ENCODE measurements around the gene SPATS2. TPM values are rescaled to one million over a fixed set of nuclear protein-coding genes. Genes with fewer than 3 reads are reported as not detected.

The SPATS2 gene
- total and polyA plus RNA-seq, 4 donors, result 21.8 to 44.6 (median 38.1) TPM

- WGBS (ENCODE audit: insufficient coverage), result 83% methylated on average over 3 of the region's 6 CpGs
- Histone ChIP-seq H3K9me3 (ENCODE audit: control insufficient read depth, insufficient read depth, low read length) (no peaks in the 10 kb centered on the region), H3K4me1 (ENCODE audit: control insufficient read depth, insufficient read depth, low read length) (peaks cover 11% of the 10 kb centered on the region), H3K27ac (ENCODE audit: low read depth, low read length) (no peak overlapping the region), H3K4me3 (ENCODE audit: low read depth, low read length) (no peak overlapping the region), H3K27me3 (ENCODE audit: control insufficient read depth, insufficient read depth, low read length) (no peaks in the 10 kb centered on the region), H3K36me3 (ENCODE audit: control insufficient read depth, insufficient read depth, low read length) (peaks cover 92% of the 10 kb centered on the region)
- no peak for DNase-seq (ENCODE audit: low read depth in 4 of 6, low spot score in 6 of 6)
Measured at GRCh38 chr12:49562233-49562632, 195.0 kb downstream of the SPATS2 start.

GRCh38 chr12:49562831-49563230 is 195.6 kb downstream of the SPATS2 start:
- H3K27ac ChIP-seq (ENCODE audit: low read depth, low read length), result no peak overlapping the region
- 100% methylated on average over 6 of the region's 6 CpGs for WGBS (ENCODE audit: insufficient coverage)
- H3K4me3 ChIP-seq (ENCODE audit: low read depth, low read length), result no peak overlapping the region
- no peaks in the 10 kb centered on the region for H3K9me3 ChIP-seq (ENCODE audit: control insufficient read depth, insufficient read depth, low read length)
- H3K4me1 ChIP-seq (ENCODE audit: control insufficient read depth, insufficient read depth, low read length), result peaks cover 15% of the 10 kb centered on the region
- H3K36me3 ChIP-seq (ENCODE audit: control insufficient read depth, insufficient read depth, low read length), result peaks cover 86% of the 10 kb centered on the region
- no peak for DNase-seq (ENCODE audit: low read depth in 4 of 6, low spot score in 6 of 6)
- no peaks in the 10 kb centered on the region for H3K27me3 ChIP-seq (ENCODE audit: control insufficient read depth, insufficient read depth, low read length)

DNA sequence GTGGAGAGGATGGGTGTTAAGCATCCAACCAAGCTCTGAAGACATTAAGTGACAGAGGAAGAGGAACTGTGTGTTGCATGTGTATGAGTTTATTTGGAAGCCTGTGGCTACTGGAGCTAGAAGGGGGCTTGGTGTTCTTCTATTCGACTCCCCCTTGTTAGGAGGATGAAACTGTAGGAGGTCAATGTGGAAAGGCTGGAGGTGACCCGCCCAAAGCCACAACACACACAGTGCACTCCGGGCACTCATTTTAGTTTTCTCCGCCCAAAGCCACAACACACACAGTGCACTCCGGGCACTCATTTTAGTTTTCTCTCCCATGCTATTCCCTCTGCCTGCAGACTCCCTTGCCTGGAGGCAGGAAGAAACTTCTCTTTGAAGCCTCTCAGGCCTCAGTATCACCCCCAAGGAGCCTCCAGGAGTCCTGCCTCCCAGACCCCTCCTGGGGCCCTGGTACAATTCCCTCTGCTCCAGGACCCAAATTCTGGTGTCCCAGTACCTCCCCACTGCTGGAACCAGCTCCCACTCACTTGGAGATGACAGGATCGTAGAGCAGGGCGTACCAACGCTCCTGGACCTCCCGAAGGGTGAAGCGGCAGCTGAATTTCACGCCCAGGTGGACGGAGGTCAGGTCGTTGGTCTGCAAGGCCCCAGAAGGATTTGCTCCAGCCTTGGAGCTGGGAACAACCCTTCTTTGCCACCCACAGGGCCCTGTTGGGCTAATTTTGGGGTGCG is 196.9 kb downstream of the SPATS2 start:
- over 99% methylated on average over 11 of the region's 14 CpGs for WGBS (ENCODE audit: insufficient coverage)
- Histone ChIP-seq H3K36me3 (ENCODE audit: control insufficient read depth, insufficient read depth, low read length) (peaks cover 73% of the 10 kb centered on the region), H3K9me3 (ENCODE audit: control insufficient read depth, insufficient read depth, low read length) (no peaks in the 10 kb centered on the region), H3K4me1 (ENCODE audit: control insufficient read depth, insufficient read depth, low read length) (peaks cover 17% of the 10 kb centered on the region), H3K27me3 (ENCODE audit: control insufficient read depth, insufficient read depth, low read length) (no peaks in the 10 kb centered on the region), H3K4me3 (ENCODE audit: low read depth, low read length) (no peak overlapping the region), H3K27ac (ENCODE audit: low read depth, low read length) (no peak overlapping the region)
- no peak for DNase-seq (ENCODE audit: low read depth in 4 of 6, low spot score in 6 of 6)

- Histone ChIP-seq H3K27me3 (ENCODE audit: control insufficient read depth, insufficient read depth, low read length) (no peaks in the 10 kb centered on the region), H3K36me3 (ENCODE audit: control insufficient read depth, insufficient read depth, low read length) (peaks cover 66% of the 10 kb centered on the region), H3K4me3 (ENCODE audit: low read depth, low read length) (no peak overlapping the region), H3K9me3 (ENCODE audit: control insufficient read depth, insufficient read depth, low read length) (no peaks in the 10 kb centered on the region), H3K4me1 (ENCODE audit: control insufficient read depth, insufficient read depth, low read length) (peaks cover 20% of the 10 kb centered on the region), H3K27ac (ENCODE audit: low read depth, low read length) (no peak overlapping the region)
- DNase-seq (ENCODE audit: low read depth in 4 of 6, low spot score in 6 of 6), result no peak
- WGBS (ENCODE audit: insufficient coverage), result 98% methylated on average over 7 of the region's 8 CpGs
Measured at GRCh38 chr12:49564686-49565405, 197.6 kb downstream of the SPATS2 start.

DNA sequence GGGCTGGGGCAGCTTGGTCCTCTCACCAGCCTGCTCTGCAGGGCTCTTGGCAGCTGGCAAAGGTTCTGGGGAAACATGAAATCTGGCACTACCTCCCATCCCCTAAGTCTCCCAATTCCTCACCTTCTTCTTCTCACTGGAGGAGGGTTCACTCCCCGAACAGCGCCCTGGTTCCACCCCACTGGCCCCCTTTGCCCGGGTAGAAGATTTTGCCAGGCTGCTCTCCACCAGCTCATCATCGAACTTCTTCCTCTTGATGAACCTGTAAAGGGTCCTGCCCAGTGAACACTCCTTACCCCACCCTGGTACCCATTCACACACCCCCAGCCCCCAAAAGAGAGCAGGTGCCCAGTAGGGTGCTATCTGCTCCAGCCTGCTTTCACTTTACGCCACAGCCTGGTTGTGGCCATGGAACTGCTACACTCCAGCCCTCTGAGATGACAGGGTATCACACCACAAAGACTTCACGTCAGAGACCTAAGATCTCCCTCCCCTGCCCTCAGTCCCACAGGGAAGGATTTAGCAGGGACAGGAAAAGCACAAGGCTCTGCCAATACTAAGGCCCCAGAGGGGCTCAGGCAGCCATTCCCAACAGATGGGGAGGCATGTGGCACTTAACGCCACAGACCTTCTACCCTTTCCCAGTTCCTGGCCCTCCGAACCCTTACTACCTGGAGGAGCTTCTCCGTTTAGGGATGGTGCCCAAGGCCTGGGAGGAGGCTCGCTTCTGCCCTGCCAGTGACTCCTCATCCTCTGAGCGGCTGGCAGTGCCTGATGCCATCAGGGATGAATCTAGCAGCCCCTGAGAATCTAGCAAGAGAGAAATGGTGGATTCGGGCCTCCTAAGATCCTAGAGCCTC is 198.4 kb downstream of the SPATS2 start:
- Histone ChIP-seq H3K27me3 (ENCODE audit: control insufficient read depth, insufficient read depth, low read length) (no peaks in the 10 kb centered on the region), H3K27ac (ENCODE audit: low read depth, low read length) (no peak overlapping the region), H3K9me3 (ENCODE audit: control insufficient read depth, insufficient read depth, low read length) (no peaks in the 10 kb centered on the region), H3K36me3 (ENCODE audit: control insufficient read depth, insufficient read depth, low read length) (peaks cover 58% of the 10 kb centered on the region), H3K4me1 (ENCODE audit: control insufficient read depth, insufficient read depth, low read length) (peaks cover 20% of the 10 kb centered on the region), H3K4me3 (ENCODE audit: low read depth, low read length) (no peak overlapping the region)
- DNase-seq (ENCODE audit: low read depth in 4 of 6, low spot score in 6 of 6), result no peak
- 94% methylated on average over 12 of the region's 12 CpGs for WGBS (ENCODE audit: insufficient coverage)

DNA sequence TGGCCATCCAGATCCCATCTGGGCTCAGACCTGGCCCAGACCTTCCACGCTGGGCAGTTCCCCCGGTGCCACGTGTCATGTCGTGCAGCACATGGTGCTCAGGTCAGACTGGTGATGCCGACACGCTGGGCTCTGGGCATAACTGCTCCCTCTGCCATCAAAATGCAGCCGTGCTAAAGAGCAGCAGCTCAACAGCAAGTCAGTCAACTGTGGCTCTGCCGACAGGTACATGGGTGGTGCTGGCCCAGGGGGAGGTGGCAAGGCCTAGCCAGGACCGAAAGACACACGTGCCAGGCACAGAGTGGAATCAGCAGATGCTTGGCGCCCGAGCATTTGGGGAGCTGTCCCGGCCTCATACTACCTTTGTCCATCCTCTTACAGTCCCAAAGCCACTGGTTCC is 199.1 kb downstream of the SPATS2 start:
- Histone ChIP-seq H3K4me1 (ENCODE audit: control insufficient read depth, insufficient read depth, low read length) (peaks cover 20% of the 10 kb centered on the region), H3K9me3 (ENCODE audit: control insufficient read depth, insufficient read depth, low read length) (no peaks in the 10 kb centered on the region), H3K27me3 (ENCODE audit: control insufficient read depth, insufficient read depth, low read length) (no peaks in the 10 kb centered on the region), H3K4me3 (ENCODE audit: low read depth, low read length) (no peak overlapping the region), H3K27ac (ENCODE audit: low read depth, low read length) (no peak overlapping the region), H3K36me3 (ENCODE audit: control insufficient read depth, insufficient read depth, low read length) (peaks cover 50% of the 10 kb centered on the region)
- 95% methylated on average over 13 of the region's 13 CpGs for WGBS (ENCODE audit: insufficient coverage)
- no peak for DNase-seq (ENCODE audit: low read depth in 4 of 6, low spot score in 6 of 6)

- WGBS (ENCODE audit: insufficient coverage), result 5% methylated on average over 10 of the region's 11 CpGs
- peaks cover 43% of the 10 kb centered on the region for H3K36me3 ChIP-seq (ENCODE audit: control insufficient read depth, insufficient read depth, low read length)
- peak overlapping the region; percentile 87 for H3K4me3 ChIP-seq (ENCODE audit: low read depth, low read length)
- no peak for DNase-seq (ENCODE audit: low read depth in 4 of 6, low spot score in 6 of 6)
- H3K9me3 ChIP-seq (ENCODE audit: control insufficient read depth, insufficient read depth, low read length), result no peaks in the 10 kb centered on the region
- H3K27me3 ChIP-seq (ENCODE audit: control insufficient read depth, insufficient read depth, low read length), result no peaks in the 10 kb centered on the region
- H3K27ac ChIP-seq (ENCODE audit: low read depth, low read length), result peak overlapping the region; percentile 91
- H3K4me1 ChIP-seq (ENCODE audit: control insufficient read depth, insufficient read depth, low read length), result peaks cover 20% of the 10 kb centered on the region
Measured at GRCh38 chr12:49567302-49567610, 200.0 kb downstream of the SPATS2 start.

DNA sequence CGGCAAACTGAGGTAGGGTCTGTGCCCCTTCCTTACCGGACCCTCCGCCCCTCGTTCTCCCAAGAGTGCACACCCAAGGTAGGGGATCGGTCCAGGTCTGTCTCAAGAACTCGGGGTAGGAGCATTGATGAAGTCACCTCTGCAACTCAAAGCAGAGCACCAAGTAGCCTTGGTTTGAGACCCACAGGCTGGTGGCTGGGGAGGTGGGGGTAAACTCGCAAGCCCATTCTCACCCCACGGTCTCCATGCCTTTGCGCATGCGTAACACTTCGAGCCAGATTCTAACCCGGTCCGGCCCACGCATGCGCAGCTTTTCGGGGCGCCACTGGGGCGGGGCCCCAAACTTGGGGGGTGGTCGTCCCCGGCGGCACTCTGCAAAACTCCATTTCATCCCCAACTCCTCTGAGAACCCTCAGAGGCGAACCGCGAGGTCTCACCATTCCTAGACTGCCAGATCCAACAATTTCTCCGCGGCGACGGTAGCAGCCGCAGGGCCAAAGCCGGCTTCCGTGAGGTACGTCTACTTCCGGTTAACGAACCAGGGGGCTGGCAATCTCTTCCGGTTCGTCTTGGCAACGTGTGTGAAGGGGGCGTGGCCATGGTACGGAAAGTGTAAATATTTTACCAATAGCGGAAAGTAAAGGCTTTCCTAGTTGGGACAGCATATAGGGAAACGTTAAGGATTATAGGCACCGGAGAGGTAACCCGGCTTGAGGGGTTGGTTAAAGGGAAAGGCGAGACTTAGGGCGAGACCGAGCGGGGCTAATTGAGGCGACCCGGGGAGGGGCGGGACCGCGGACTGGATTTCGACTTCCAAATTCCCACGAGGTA is 200.6 kb downstream of the SPATS2 start, which contains the start of gene MCRS1:
TSS of gene MCRS1 (minus strand) at position 532 of the 831 bp plus-strand sequence. CDS start 1,411 bp downstream, outside the sequence.
- 0% methylated on average over 54 of the region's 54 CpGs for whole genome bisulfite sequencing (ENCODE audit: insufficient coverage)
- Histone ChIP-seq H3K36me3 (ENCODE audit: control insufficient read depth, insufficient read depth, low read length) (peaks cover 44% of the 10 kb centered on the region), H3K27ac (ENCODE audit: low read depth, low read length) (peak within 1 kb of the TSS; percentile 91), H3K4me1 (ENCODE audit: control insufficient read depth, insufficient read depth, low read length) (peaks cover 20% of the 10 kb centered on the region), H3K4me3 (ENCODE audit: low read depth, low read length) (peak within 1 kb of the TSS; percentile 87), H3K9me3 (ENCODE audit: control insufficient read depth, insufficient read depth, low read length) (no peaks in the 10 kb centered on the region), H3K27me3 (ENCODE audit: control insufficient read depth, insufficient read depth, low read length) (no peaks in the 10 kb centered on the region)
- peak; percentile 87 to 98 (median 92) for DNase-seq (ENCODE audit: low read depth in 4 of 6, low spot score in 6 of 6)
